PC-9 (cell line): ENCODE results near the gene KCNT2. TPM values are rescaled to one million over a fixed set of nuclear protein-coding genes. Genes with fewer than 3 reads are reported as not detected.

Experiments used
- BruUV-seq: library from RNA; stranded (reverse); fragments of 400-500 nt; replicated peaks from 2 replicates; lab custom pipeline; 2021; lab: Mats Ljungman, UMichigan
- CTCF ChIA-PET: fragments of 300-600 bp; sonication (Branson Sonifier 250); formaldehyde crosslinking; loops from one replicate; lab custom pipeline; 2022; ENCODE audit warnings: antibody characterized with exemption; lab: Charles Lee
- POLR2A ChIA-PET: fragments of 300-600 bp; sonication (Branson Sonifier 250); formaldehyde crosslinking; loops from one replicate; lab custom pipeline; 2022; ENCODE audit warnings: antibody characterized with exemption; ENCODE audit not compliant: unreplicated experiment; lab: Charles Lee
- DNase-seq, 2 experiments: peaks; one replicate each; pipeline versions ENCODE4 v3.0.0 to v3.0.0-alpha.2; 2015 to 2022; ENCODE audit warnings: mixed read lengths in 1 of 2
- H2AFZ ChIP-seq: fragments of 200-600 bp; sonication (generic); 2 replicates; pipeline ENCODE4 v1.8.1; 2017; ENCODE audit warnings: antibody characterized with exemption
- H3F3A ChIP-seq: fragments of 200-600 bp; sonication (generic); 2 replicates; pipeline ENCODE4 v1.8.1; 2017; ENCODE audit warnings: antibody characterized with exemption, mild to moderate bottlenecking, low read depth; ENCODE audit not compliant: insufficient read depth
- H3K27ac ChIP-seq: fragments of 200-600 bp; sonication (generic); 2 replicates; pipeline ENCODE4 v1.6.1; 2016; ENCODE audit warnings: mixed run types
- H3K27me3 ChIP-seq: fragments of 200-600 bp; sonication (generic); 2 replicates; pipeline ENCODE4 v1.6.1; 2016; ENCODE audit warnings: low read depth, mixed run types; ENCODE audit not compliant: insufficient read depth
- H3K36me3 ChIP-seq: fragments of 200-600 bp; sonication (generic); 2 replicates; pipeline ENCODE4 v1.6.1; 2016; ENCODE audit warnings: low read depth, mixed run types
- H3K4me1 ChIP-seq: fragments of 200-600 bp; sonication (generic); replicated peaks from 2 replicates; pipeline ENCODE4 v1.6.1; 2016; ENCODE audit warnings: mixed run types; ENCODE audit not compliant: insufficient read depth
- H3K4me2 ChIP-seq: fragments of 200-600 bp; sonication (generic); 2 replicates; pipeline ENCODE4 v1.6.1; 2017; ENCODE audit warnings: mixed run types
- H3K4me3 ChIP-seq: fragments of 200-600 bp; sonication (generic); 2 replicates; pipeline ENCODE4 v1.6.1; 2016; ENCODE audit warnings: mixed run types
- H3K79me2 ChIP-seq: fragments of 200-600 bp; sonication (generic); 2 replicates; pipeline ENCODE4 v1.6.1; 2017; ENCODE audit warnings: low read depth, mixed run types
- H3K9me2 ChIP-seq: fragments of 200-600 bp; sonication (generic); 2 replicates; pipeline ENCODE4 v1.8.1; 2017; ENCODE audit warnings: mild to moderate bottlenecking; ENCODE audit not compliant: insufficient read depth
- H3K9me3 ChIP-seq: fragments of 200-600 bp; sonication (generic); 2 replicates; pipeline ENCODE4 v1.8.1; 2016; ENCODE audit warnings: low read depth; ENCODE audit not compliant: insufficient read depth
- H4K20me1 ChIP-seq: fragments of 200-600 bp; sonication (generic); 2 replicates; pipeline ENCODE4 v1.8.1; 2017; ENCODE audit not compliant: insufficient read depth
- EZH2 ChIP-seq: fragments of 200-600 bp; sonication (generic); IDR thresholded peaks from 2 replicates; pipeline ENCODE4 v1.8.0; 2017; ENCODE audit warnings: antibody characterized with exemption, low read depth
- intact Hi-C: fragments of 100-400 bp; cut with micrococcal nuclease; formaldehyde crosslinking; loops from one replicate; pipeline ENCODE4 v1.10.0; 2022; ENCODE audit not compliant: unreplicated experiment
- total RNA-seq: library from RNA; stranded (reverse); gene quantifications from 2 replicates; pipeline ENCODE4 v1.2.3, GENCODE V29; 2021
- TF ChIP-seq, protein P1 (sequence below): fragments of 200-600 bp; sonication (generic); conservative IDR thresholded peaks from 2 replicates; pipeline ENCODE4 v1.6.1; 2017; ENCODE audit warnings: mixed run types, antibody characterized with exemption, mild to moderate bottlenecking, moderate library complexity

The KCNT2 gene
- total RNA-seq, 1 experiment from 2014 or later: 0.90 TPM

DNA sequence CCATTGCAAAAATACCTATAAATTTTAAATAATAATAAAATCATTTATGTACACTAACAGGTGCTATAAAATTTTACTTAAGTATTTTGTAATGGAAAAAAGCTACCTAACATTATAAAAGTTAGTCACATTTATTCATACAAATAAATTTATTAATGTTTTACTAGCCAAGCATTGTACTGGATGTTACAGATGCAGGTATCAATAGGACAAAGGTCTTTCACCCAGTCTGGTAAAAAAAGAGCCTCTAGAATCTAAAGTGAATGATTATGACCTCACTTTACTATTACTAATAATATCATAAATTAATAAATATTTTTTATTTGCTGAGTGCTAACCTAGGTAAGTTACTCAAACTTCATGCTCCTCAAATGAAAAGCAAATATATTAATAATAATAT lies 170.6 kb downstream of the KCNT2 start:
- H3K4me3 ChIP-seq: no peak overlapping the region
- CTCF ChIA-PET: no interaction called here
- BruUV-seq: no TSS peak
- H2AFZ ChIP-seq: no peak overlapping the region
- POLR2A ChIA-PET: no interaction called here
- H3K4me2 ChIP-seq: no peak overlapping the region
- intact Hi-C loops: no loop called here
- H3K36me3 ChIP-seq: no peaks in the 10 kb centered on the region
- TF ChIP-seq, protein P1, sequence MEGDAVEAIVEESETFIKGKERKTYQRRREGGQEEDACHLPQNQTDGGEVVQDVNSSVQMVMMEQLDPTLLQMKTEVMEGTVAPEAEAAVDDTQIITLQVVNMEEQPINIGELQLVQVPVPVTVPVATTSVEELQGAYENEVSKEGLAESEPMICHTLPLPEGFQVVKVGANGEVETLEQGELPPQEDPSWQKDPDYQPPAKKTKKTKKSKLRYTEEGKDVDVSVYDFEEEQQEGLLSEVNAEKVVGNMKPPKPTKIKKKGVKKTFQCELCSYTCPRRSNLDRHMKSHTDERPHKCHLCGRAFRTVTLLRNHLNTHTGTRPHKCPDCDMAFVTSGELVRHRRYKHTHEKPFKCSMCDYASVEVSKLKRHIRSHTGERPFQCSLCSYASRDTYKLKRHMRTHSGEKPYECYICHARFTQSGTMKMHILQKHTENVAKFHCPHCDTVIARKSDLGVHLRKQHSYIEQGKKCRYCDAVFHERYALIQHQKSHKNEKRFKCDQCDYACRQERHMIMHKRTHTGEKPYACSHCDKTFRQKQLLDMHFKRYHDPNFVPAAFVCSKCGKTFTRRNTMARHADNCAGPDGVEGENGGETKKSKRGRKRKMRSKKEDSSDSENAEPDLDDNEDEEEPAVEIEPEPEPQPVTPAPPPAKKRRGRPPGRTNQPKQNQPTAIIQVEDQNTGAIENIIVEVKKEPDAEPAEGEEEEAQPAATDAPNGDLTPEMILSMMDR: no peak
- TF ChIP-seq EZH2: no peak
- H3F3A ChIP-seq: 0 out of 2 replicates have a peak, but pooled peaks cover 3% of the 10 kb centered on the region
- no peaks in the 10 kb centered on the region for H3K9me3 ChIP-seq
- H3K79me2 ChIP-seq: no peaks in the 10 kb centered on the region
- H3K27ac ChIP-seq: no peak overlapping the region
- H3K4me1 ChIP-seq: no peaks in the 10 kb centered on the region
- DNase-seq: no peak
- no peaks in the 10 kb centered on the region for H4K20me1 ChIP-seq
- no peaks in the 10 kb centered on the region for H3K9me2 ChIP-seq
- no peaks in the 10 kb centered on the region for H3K27me3 ChIP-seq

DNA sequence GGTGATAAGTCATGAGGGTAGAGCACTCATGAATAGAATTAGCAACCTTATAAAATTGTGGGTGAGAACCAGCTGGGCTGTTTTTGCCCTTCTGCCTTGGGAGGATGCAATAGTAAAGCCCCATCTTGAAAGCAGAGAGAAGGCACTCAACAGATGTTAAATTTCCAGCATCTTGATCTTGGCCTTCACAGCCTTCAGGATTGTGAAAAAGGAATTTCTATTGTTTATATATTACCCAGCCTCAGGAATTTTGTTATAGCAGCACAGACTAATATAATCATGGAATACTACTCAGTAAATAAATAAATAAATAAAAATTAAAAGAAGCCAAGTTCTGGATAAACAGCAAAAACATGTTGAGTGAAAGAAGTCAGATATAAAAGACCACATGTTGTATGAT lies 175.2 kb downstream of the KCNT2 start:
- H3F3A ChIP-seq: no peaks in the 10 kb centered on the region
- H3K79me2 ChIP-seq: no peaks in the 10 kb centered on the region
- no peaks in the 10 kb centered on the region for H3K27me3 ChIP-seq
- no peak overlapping the region for H3K27ac ChIP-seq
- no peak overlapping the region for H3K4me2 ChIP-seq
- H3K9me3 ChIP-seq: no peaks in the 10 kb centered on the region
- no peak overlapping the region for H3K4me3 ChIP-seq
- H3K36me3 ChIP-seq: no peaks in the 10 kb centered on the region
- no peak overlapping the region for H2AFZ ChIP-seq
- no peaks in the 10 kb centered on the region for H3K9me2 ChIP-seq
- no peaks in the 10 kb centered on the region for H3K4me1 ChIP-seq
- no TSS peak for BruUV-seq
- CTCF ChIA-PET: no interaction called here
- DNase-seq: no peak
- POLR2A ChIA-PET: no interaction called here
- intact Hi-C loops: no loop called here
- TF ChIP-seq, protein P1: no peak
- no peak for TF ChIP-seq EZH2
- no peaks in the 10 kb centered on the region for H4K20me1 ChIP-seq

GRCh38 chr1:196427976-196428734 lies 180.1 kb downstream of the KCNT2 start:
- CTCF ChIA-PET: no interaction called here
- no TSS peak for BruUV-seq

More at GRCh38 chr1:196427976-196428734, 180.1 kb downstream of the KCNT2 start:
- no peak overlapping the region for H3K4me3 ChIP-seq
- no peaks in the 10 kb centered on the region for H3K4me1 ChIP-seq
- no peak for TF ChIP-seq EZH2
- TF ChIP-seq, protein P1: no peak
- no peaks in the 10 kb centered on the region for H3K9me2 ChIP-seq
- H4K20me1 ChIP-seq: no peaks in the 10 kb centered on the region
- H2AFZ ChIP-seq: no peak overlapping the region
- POLR2A ChIA-PET: no interaction called here
- H3K27ac ChIP-seq: no peak overlapping the region
- no peak overlapping the region for H3K4me2 ChIP-seq
- H3K79me2 ChIP-seq: no peaks in the 10 kb centered on the region
- H3F3A ChIP-seq: no peaks in the 10 kb centered on the region
- intact Hi-C loops: no loop called here
- H3K36me3 ChIP-seq: no peaks in the 10 kb centered on the region
- no peak for DNase-seq
- no peaks in the 10 kb centered on the region for H3K9me3 ChIP-seq
- H3K27me3 ChIP-seq: no peaks in the 10 kb centered on the region
